ENCODE measurements around the gene ACOT4. TPM values are rescaled to one million over a fixed set of nuclear protein-coding genes. Genes with fewer than 3 reads are reported as not detected.
"Not testable (repeated sequence)": the region's sequence is repeated elsewhere in the genome, so short reads cannot be mapped to it uniquely, and the experiment has no call there.

Gene ACOT4
- total RNA-seq: 0.31 TPM
- under 1 TPM; 0.20 to 0.43 (median 0.31) TPM for polyA plus RNA-seq (ENCODE audit: insufficient read depth in 1 of 8, insufficient read length in 8 of 8, low replicate concordance in 1 of 8)
- long read RNA-seq, donor 1: 0 reads
- long read RNA-seq, donor 2: 0 reads
- long read RNA-seq, donor 3: 0 reads
- long read RNA-seq, donor 4, partial matches to known transcripts: 0 of 2 reads
- long read RNA-seq, donor 4, other reads (novel, unspliced or antisense): 0 of 2 reads
- long read RNA-seq, donor 5, partial matches to known transcripts: 0 of 2 reads
- long read RNA-seq, donor 5, other reads (novel, unspliced or antisense): 0 of 2 reads
- long read RNA-seq, donor 6, partial matches to known transcripts: 0 of 1 reads
- long read RNA-seq, donor 6, other reads (novel, unspliced or antisense): 0 of 1 reads
- long read RNA-seq, donor 7: 0 reads
- long read RNA-seq, donor 8, partial matches to known transcripts: 0 of 1 reads
- long read RNA-seq, donor 8, other reads (novel, unspliced or antisense): 0 of 1 reads
- long read RNA-seq, donor 9: 0 reads
- long read RNA-seq, donor 10: 0 reads
- long read RNA-seq, donor 11: 0 reads

GRCh38 chr14:73591690-73592449 lies at the start of gene ACOT4:
TSS of gene ACOT4 (plus strand) at chr14:73591873. CDS start at chr14:73591960, 87 bp downstream.
- Histone ChIP-seq H3K4me3 (ENCODE audit: low read length) (peak within 1 kb of the TSS; percentile 46), H3K27ac (ENCODE audit: low read length) (no peak within 1 kb of the TSS), H3K9me3 (replicated peaks; ENCODE audit: control insufficient read depth, low read depth, low read length) (no peaks in the 10 kb centered on the region), H3K36me3 (ENCODE audit: control insufficient read depth, insufficient read depth, low read length) (no peaks in the 10 kb centered on the region), H3K27me3 (ENCODE audit: control insufficient read depth, insufficient read depth, low read length) (peaks cover 6% of the 10 kb centered on the region), H3K4me1 (ENCODE audit: control insufficient read depth, insufficient read depth, low read length) (peaks cover 2% of the 10 kb centered on the region)
- peak; percentile 44 for DNase-seq
- WGBS (ENCODE audit: insufficient coverage): 2% methylated on average over 87 of the region's 89 CpGs

GRCh38 chr14:73542961-73543360 lies 48.7 kb upstream of the ACOT4 start:
- not testable (repeated sequence) for H3K27ac ChIP-seq (ENCODE audit: low read length); H3K4me1 ChIP-seq (ENCODE audit: control insufficient read depth, insufficient read depth, low read length); H3K27me3 ChIP-seq (ENCODE audit: control insufficient read depth, insufficient read depth, low read length); H3K9me3 ChIP-seq (replicated peaks; ENCODE audit: control insufficient read depth, low read depth, low read length); H3K4me3 ChIP-seq (ENCODE audit: low read length); DNase-seq; H3K36me3 ChIP-seq (ENCODE audit: control insufficient read depth, insufficient read depth, low read length)
- WGBS (ENCODE audit: insufficient coverage): no CpG with 5 or more reads among the region's 7 CpGs

GRCh38 chr14:73545353-73545752 lies 46.3 kb upstream of the ACOT4 start:
- WGBS (ENCODE audit: insufficient coverage): no CpG with 5 or more reads among the region's 1 CpG

GRCh38 chr14:73549097-73549496 lies 42.6 kb upstream of the ACOT4 start:
- no CpG with 5 or more reads among the region's 3 CpGs for WGBS (ENCODE audit: insufficient coverage)

More at GRCh38 chr14:73545353-73545752, 46.3 kb upstream of the ACOT4 start:
- H3K27ac ChIP-seq (ENCODE audit: low read length); H3K27me3 ChIP-seq (ENCODE audit: control insufficient read depth, insufficient read depth, low read length); H3K4me1 ChIP-seq (ENCODE audit: control insufficient read depth, insufficient read depth, low read length); DNase-seq; H3K9me3 ChIP-seq (replicated peaks; ENCODE audit: control insufficient read depth, low read depth, low read length); H3K36me3 ChIP-seq (ENCODE audit: control insufficient read depth, insufficient read depth, low read length); H3K4me3 ChIP-seq (ENCODE audit: low read length): not testable (repeated sequence)

DNA sequence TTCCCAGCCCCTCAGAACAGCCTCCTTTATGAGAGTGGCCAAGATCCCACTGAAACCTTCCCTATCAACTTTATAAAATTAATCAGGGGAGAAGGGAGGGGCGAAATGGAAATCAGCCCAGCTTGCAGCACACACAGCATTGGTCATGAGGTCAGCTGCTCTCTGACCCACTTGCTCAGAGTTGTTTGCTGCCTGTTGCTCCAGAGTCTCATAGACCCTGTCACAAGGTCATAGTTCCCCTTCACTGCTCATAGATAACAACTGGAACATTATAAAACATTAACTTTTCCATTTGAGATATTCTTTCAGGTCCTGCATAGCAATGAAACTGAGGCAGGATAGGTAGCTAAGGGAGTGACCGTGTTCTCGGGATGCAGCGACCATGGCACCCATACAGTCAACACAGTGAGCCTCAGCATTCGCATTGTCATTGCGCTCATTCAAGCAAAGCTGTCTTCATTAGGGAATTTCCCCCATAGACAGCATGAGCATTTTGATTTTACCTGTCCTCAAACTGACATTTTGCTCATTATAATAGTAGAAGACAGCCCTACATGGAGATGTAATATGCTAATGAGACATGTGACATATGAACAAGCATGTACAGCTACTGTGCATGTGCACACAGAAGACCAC lies 41.7 kb upstream of the ACOT4 start:
- H3K9me3 ChIP-seq (replicated peaks; ENCODE audit: control insufficient read depth, low read depth, low read length); H3K4me3 ChIP-seq (ENCODE audit: low read length); H3K27me3 ChIP-seq (ENCODE audit: control insufficient read depth, insufficient read depth, low read length); H3K36me3 ChIP-seq (ENCODE audit: control insufficient read depth, insufficient read depth, low read length); H3K4me1 ChIP-seq (ENCODE audit: control insufficient read depth, insufficient read depth, low read length); DNase-seq; H3K27ac ChIP-seq (ENCODE audit: low read length): not testable (repeated sequence)
- WGBS (ENCODE audit: insufficient coverage): no CpG with 5 or more reads among the region's 6 CpGs

More at GRCh38 chr14:73549097-73549496, 42.6 kb upstream of the ACOT4 start:
- not testable (repeated sequence) for H3K4me1 ChIP-seq (ENCODE audit: control insufficient read depth, insufficient read depth, low read length); H3K27ac ChIP-seq (ENCODE audit: low read length); DNase-seq; H3K4me3 ChIP-seq (ENCODE audit: low read length); H3K36me3 ChIP-seq (ENCODE audit: control insufficient read depth, insufficient read depth, low read length); H3K27me3 ChIP-seq (ENCODE audit: control insufficient read depth, insufficient read depth, low read length); H3K9me3 ChIP-seq (replicated peaks; ENCODE audit: control insufficient read depth, low read depth, low read length)

DNA sequence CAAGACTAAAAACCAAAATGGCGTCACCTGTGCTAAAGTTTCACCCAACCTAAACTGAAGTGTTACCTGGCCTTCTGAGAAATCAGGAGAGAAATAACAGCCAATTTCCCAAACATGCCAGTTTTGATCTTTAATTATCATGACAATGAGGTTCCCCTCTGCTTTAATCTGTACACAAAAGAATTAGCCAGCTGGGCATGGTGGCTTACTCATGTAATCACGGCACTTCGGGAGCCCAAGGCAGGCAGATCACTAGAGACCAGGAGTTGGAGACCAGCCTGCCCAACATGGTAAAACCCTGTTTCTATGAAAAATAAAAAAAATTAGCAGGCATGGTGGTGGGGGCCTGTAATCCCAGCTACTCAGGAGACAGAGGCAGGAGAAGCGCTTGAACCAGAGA lies 37.8 kb upstream of the ACOT4 start:
- Histone ChIP-seq H3K27me3 (ENCODE audit: control insufficient read depth, insufficient read depth, low read length) (no peaks in the 10 kb centered on the region), H3K4me1 (ENCODE audit: control insufficient read depth, insufficient read depth, low read length) (no peaks in the 10 kb centered on the region)
- 100% methylated on average over 1 of the region's 4 CpGs for WGBS (ENCODE audit: insufficient coverage)

GRCh38 chr14:73557201-73557600 lies 34.5 kb upstream of the ACOT4 start:
- not testable (repeated sequence) for H3K36me3 ChIP-seq (ENCODE audit: control insufficient read depth, insufficient read depth, low read length); H3K9me3 ChIP-seq (replicated peaks; ENCODE audit: control insufficient read depth, low read depth, low read length); H3K4me1 ChIP-seq (ENCODE audit: control insufficient read depth, insufficient read depth, low read length); H3K27ac ChIP-seq (ENCODE audit: low read length); DNase-seq; H3K4me3 ChIP-seq (ENCODE audit: low read length); H3K27me3 ChIP-seq (ENCODE audit: control insufficient read depth, insufficient read depth, low read length)
- no CpG with 5 or more reads among the region's 2 CpGs for WGBS (ENCODE audit: insufficient coverage)

More for the DNA sequence above, 37.8 kb upstream of the ACOT4 start:
- Histone ChIP-seq H3K27ac (ENCODE audit: low read length) (no peak overlapping the region), H3K9me3 (replicated peaks; ENCODE audit: control insufficient read depth, low read depth, low read length) (no peaks in the 10 kb centered on the region), H3K4me3 (ENCODE audit: low read length) (no peak overlapping the region), H3K36me3 (ENCODE audit: control insufficient read depth, insufficient read depth, low read length) (no peaks in the 10 kb centered on the region)
- DNase-seq: no peak

DNA sequence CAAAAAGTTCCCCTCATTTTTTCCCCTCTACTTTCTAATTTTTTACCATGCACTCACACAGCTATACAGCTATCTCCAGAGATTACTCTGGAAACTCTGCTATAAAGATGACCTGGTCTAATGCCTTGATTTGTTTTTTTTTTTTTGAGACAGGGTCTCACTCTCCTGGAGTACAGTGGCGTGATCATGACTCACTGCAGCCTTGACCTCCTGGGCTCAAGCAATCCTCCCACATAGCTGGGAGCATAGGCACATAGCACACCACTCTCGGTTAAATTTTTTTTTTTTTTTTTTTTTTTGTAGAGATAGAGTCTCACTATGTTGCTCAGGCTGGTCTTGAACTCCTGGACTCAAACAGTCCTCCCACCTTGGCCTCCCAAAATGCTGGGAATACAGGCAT lies 33.4 kb upstream of the ACOT4 start:
- not testable (repeated sequence) for DNase-seq; H3K9me3 ChIP-seq (replicated peaks; ENCODE audit: control insufficient read depth, low read depth, low read length); H3K27ac ChIP-seq (ENCODE audit: low read length); H3K4me3 ChIP-seq (ENCODE audit: low read length); H3K4me1 ChIP-seq (ENCODE audit: control insufficient read depth, insufficient read depth, low read length); H3K27me3 ChIP-seq (ENCODE audit: control insufficient read depth, insufficient read depth, low read length); H3K36me3 ChIP-seq (ENCODE audit: control insufficient read depth, insufficient read depth, low read length)
- no CpG with 5 or more reads among the region's 2 CpGs for WGBS (ENCODE audit: insufficient coverage)

GRCh38 chr14:73562256-73562655 lies 29.4 kb upstream of the ACOT4 start:
- H3K36me3 ChIP-seq (ENCODE audit: control insufficient read depth, insufficient read depth, low read length); H3K4me1 ChIP-seq (ENCODE audit: control insufficient read depth, insufficient read depth, low read length); H3K9me3 ChIP-seq (replicated peaks; ENCODE audit: control insufficient read depth, low read depth, low read length); H3K27me3 ChIP-seq (ENCODE audit: control insufficient read depth, insufficient read depth, low read length); H3K4me3 ChIP-seq (ENCODE audit: low read length); DNase-seq; H3K27ac ChIP-seq (ENCODE audit: low read length): not testable (repeated sequence)
- WGBS (ENCODE audit: insufficient coverage): no CpG with 5 or more reads among the region's 7 CpGs

GRCh38 chr14:73562696-73563095 lies 29.0 kb upstream of the ACOT4 start:
- not testable (repeated sequence) for H3K36me3 ChIP-seq (ENCODE audit: control insufficient read depth, insufficient read depth, low read length); DNase-seq; H3K27me3 ChIP-seq (ENCODE audit: control insufficient read depth, insufficient read depth, low read length); H3K4me1 ChIP-seq (ENCODE audit: control insufficient read depth, insufficient read depth, low read length); H3K9me3 ChIP-seq (replicated peaks; ENCODE audit: control insufficient read depth, low read depth, low read length); H3K4me3 ChIP-seq (ENCODE audit: low read length); H3K27ac ChIP-seq (ENCODE audit: low read length)
- WGBS (ENCODE audit: insufficient coverage): 100% methylated on average over 4 of the region's 6 CpGs

Measured in muscle of leg (tissue), 16 donors.